ENCODE data around the gene COL18A1.

- TF ChIP-seq CTCF (IDR thresholded peaks at IDR 0.05) (no peak), POLR2A (IDR thresholded peaks at IDR 0.05) (no peak), POLR2AphosphoS5 (IDR thresholded peaks at IDR 0.05) (no peak)
Measured at GRCh38 chr21:45430521-45431501, 25.8 kb downstream of the COL18A1 start.
